GM23248 (cell line): ENCODE measurements around the gene PHB1. TPM values are rescaled to one million over a fixed set of nuclear protein-coding genes. Genes with fewer than 3 reads are reported as not detected.
A peak's percentile ranks its signal among the peaks of the same experiment; 100 is the strongest.

Source experiments
- DNase-seq: peaks from one replicate; pipeline ENCODE4 v3.0.0-alpha.2; 2015
- H2AFZ ChIP-seq: fragments of 200-600 bp; sonication (generic); 2 replicates; pipeline ENCODE4 v1.6.1; 2016; ENCODE audit warnings: antibody characterized with exemption
- H3F3A ChIP-seq: fragments of 200-600 bp; sonication (generic); 2 replicates; pipeline ENCODE4 v1.6.1; 2016; ENCODE audit warnings: mild to moderate bottlenecking, antibody characterized with exemption, mixed run types; ENCODE audit not compliant: insufficient read depth
- H3K27ac ChIP-seq: fragments of 200-600 bp; sonication (generic); 2 replicates; pipeline ENCODE4 v1.5.1; 2016; ENCODE audit warnings: mild to moderate bottlenecking
- H3K27me3 ChIP-seq: fragments of 200-600 bp; sonication (generic); replicated peaks from 2 replicates; pipeline ENCODE4 v1.6.1; 2016; ENCODE audit warnings: mild to moderate bottlenecking; ENCODE audit not compliant: insufficient read depth
- H3K36me3 ChIP-seq: fragments of 200-600 bp; sonication (generic); 2 replicates; pipeline ENCODE4 v1.6.1; 2016; ENCODE audit warnings: low read depth, mild to moderate bottlenecking
- H3K4me1 ChIP-seq: fragments of 200-600 bp; sonication (generic); 2 replicates; pipeline ENCODE4 v1.6.1; 2016; ENCODE audit warnings: mild to moderate bottlenecking; ENCODE audit not compliant: insufficient read depth
- H3K4me2 ChIP-seq: fragments of 200-600 bp; sonication (generic); one replicate; pipeline ENCODE4 v1.6.1; 2016; ENCODE audit warnings: mild to moderate bottlenecking; ENCODE audit not compliant: unreplicated experiment
- H3K4me3 ChIP-seq: fragments of 200-600 bp; sonication (generic); 2 replicates; pipeline ENCODE4 v1.5.1; 2016; ENCODE audit warnings: mild to moderate bottlenecking
- H3K79me2 ChIP-seq: fragments of 200-600 bp; sonication (generic); 2 replicates; pipeline ENCODE4 v1.6.1; 2016; ENCODE audit warnings: mild to moderate bottlenecking; ENCODE audit not compliant: insufficient read depth
- H3K9ac ChIP-seq: fragments of 200-600 bp; sonication (generic); 2 replicates; pipeline ENCODE4 v1.6.1; 2016; ENCODE audit warnings: mild to moderate bottlenecking
- H3K9me2 ChIP-seq: fragments of 200-600 bp; sonication (generic); 2 replicates; pipeline ENCODE4 v1.6.1; 2016; ENCODE audit warnings: mixed run types, mild to moderate bottlenecking, moderate library complexity; ENCODE audit not compliant: insufficient read depth
- H3K9me3 ChIP-seq: fragments of 200-600 bp; sonication (generic); one replicate; pipeline ENCODE4 v1.6.1; 2017; ENCODE audit warnings: low read depth
- H4K20me1 ChIP-seq: fragments of 200-600 bp; sonication (generic); 2 replicates; pipeline ENCODE4 v1.6.0; 2016; ENCODE audit not compliant: insufficient read depth
- EZH2 ChIP-seq: fragments of 200-600 bp; sonication (generic); IDR thresholded peaks from 2 replicates; pipeline ENCODE4 v1.6.1; 2018; ENCODE audit warnings: antibody characterized with exemption, mild to moderate bottlenecking; ENCODE audit not compliant: insufficient read depth, poor library complexity, severe bottlenecking
- EZH2phosphoT487 ChIP-seq: fragments of 200-600 bp; sonication (generic); IDR thresholded peaks from 2 replicates; pipeline ENCODE4 v1.6.1; 2018; ENCODE audit warnings: antibody characterized with exemption, moderate library complexity, mild to moderate bottlenecking, low read depth; ENCODE audit not compliant: insufficient read depth
- WGBS, 2 experiments: methylation state at CpG; one replicate each; pipeline ENCODE4 v1.1.6; 2015 to 2017; ENCODE audit warnings: low lambda C conversion rate in 2 of 2, low coverage in 1 of 2; ENCODE audit errors: missing lambda C conversion rate in 2 of 2; 5-methylcytosine and 5-hydroxymethylcytosine counted together
- in situ Hi-C: fragments of 300-500 bp; cut with MboI; formaldehyde crosslinking; loops from 2 replicates; pipeline ENCODE4 v1.15.0; 2020
- polyA plus RNA-seq: library from polyadenylated mRNA; unstranded; fragments of >200 nt; fragmentation: Nextera tagmentation; extraction: Ambion mirVana; gene quantifications from 2 replicates; pipeline ENCODE4 v1.2.1, GENCODE V29; 2016
- total RNA-seq: library from RNA; depleted of rRNA; stranded (reverse); fragments of >200 nt; shearing (Covaris generic); gene quantifications from 2 replicates; pipeline ENCODE4 v1.2.3, GENCODE V29; 2014

Gene PHB1
- total and polyA plus RNA-seq, 2 experiments from 2014 or later: 107 to 177 TPM

DNA sequence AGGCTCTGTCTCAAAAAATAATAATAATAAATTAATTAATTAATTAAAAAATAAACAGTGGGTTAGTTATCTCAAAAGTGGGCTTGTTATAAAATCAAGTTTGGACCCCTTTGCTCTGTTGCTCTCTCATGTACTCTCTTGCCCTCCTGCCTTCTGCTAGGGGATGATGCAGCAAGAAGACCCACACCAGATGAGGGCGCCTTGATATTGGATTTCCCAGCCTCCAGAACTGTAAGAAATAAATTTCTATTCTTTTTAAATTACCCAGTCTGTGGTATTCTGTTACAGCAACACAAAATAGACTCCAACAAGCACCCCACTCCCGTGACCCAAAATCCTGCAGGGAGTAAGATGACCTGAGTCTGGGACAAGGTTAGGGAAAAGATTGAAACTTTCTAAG, 50.6 kb downstream of the PHB1 start:
- Histone ChIP-seq H3K9me2 (no peaks in the 10 kb centered on the region), H3K36me3 (no peaks in the 10 kb centered on the region), H3F3A (no peaks in the 10 kb centered on the region; the same call in 1 of the 2 replicates), H3K4me3 (no peak overlapping the region), H3K79me2 (peaks cover 22% of the 10 kb centered on the region), H4K20me1 (peaks cover 11% of the 10 kb centered on the region; the same call in 1 of the 2 replicates), H3K4me2 (no peak overlapping the region), H3K27ac (no peak overlapping the region), H3K4me1 (peaks cover 14% of the 10 kb centered on the region), H3K9me3 (no peaks in the 10 kb centered on the region), H2AFZ (no peak overlapping the region), H3K9ac (no peak overlapping the region), H3K27me3 (no peaks in the 10 kb centered on the region)
- TF ChIP-seq EZH2: no peak
- TF ChIP-seq EZH2phosphoT487: no peak
- 95 to 100% methylated on average over 2 of the region's 2 CpGs for WGBS, 2 experiments
- in situ Hi-C loops: no loop called here
- DNase-seq: no peak

DNA sequence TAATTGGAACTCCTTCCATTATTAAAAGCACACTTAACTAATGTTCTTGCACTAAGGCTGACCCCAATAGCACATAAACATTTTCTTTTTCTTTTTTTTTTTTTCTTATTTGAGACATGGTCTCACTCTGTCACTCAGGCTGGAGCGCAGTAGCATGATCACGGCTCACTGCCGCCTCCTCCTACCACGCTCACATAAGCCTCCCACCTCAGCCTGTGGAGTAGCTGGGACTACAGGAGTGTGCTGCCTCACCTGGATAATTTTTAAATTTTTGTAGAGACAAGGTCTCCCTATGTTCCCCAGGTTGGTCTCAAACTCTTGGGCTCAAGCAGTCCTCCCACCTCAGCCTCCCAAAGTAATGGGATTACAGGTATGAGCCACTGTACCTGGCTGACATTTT, 51.4 kb downstream of the PHB1 start:
- 72 to 81% methylated on average over 4 of the region's 4 CpGs for WGBS, 2 experiments
- Histone ChIP-seq H3K27me3 (no peaks in the 10 kb centered on the region), H3K9me3 (no peaks in the 10 kb centered on the region), H3F3A (no peaks in the 10 kb centered on the region; the same call in 1 of the 2 replicates), H3K79me2 (peaks cover 31% of the 10 kb centered on the region), H3K4me1 (peaks cover 22% of the 10 kb centered on the region), H3K27ac (no peak overlapping the region), H3K9ac (no peak overlapping the region), H3K4me2 (no peak overlapping the region), H2AFZ (no peak overlapping the region), H4K20me1 (peaks cover 15% of the 10 kb centered on the region; the same call in 1 of the 2 replicates), H3K4me3 (no peak overlapping the region), H3K9me2 (no peaks in the 10 kb centered on the region), H3K36me3 (no peaks in the 10 kb centered on the region)
- in situ Hi-C loops: no loop called here
- no peak for TF ChIP-seq EZH2phosphoT487
- TF ChIP-seq EZH2: no peak
- no peak for DNase-seq

DNA sequence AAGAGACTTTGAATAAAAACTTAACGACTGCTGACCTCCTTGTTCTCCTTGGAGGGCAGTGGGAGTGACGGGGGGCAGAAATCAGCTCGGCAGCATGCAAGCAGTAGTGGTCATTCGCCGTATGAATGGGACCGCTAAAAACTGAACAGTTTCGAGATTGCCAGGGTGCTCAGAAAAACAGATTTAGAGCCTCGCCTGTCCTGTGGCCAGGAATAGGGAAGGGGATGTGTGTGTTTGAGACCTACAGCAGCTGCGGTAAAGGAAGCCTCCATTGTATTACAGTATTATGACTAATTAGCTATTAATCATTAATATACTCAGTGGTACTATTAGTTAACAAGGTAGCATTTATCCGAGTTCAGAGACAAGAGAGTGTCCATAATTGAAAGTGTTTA, 52.0 kb downstream of the PHB1 start:
- peaks cover 20% of the 10 kb centered on the region for H4K20me1 ChIP-seq
- in situ Hi-C loops: no loop called here
- H3F3A ChIP-seq: no peaks in the 10 kb centered on the region; the same call in 1 of the 2 replicates
- TF ChIP-seq EZH2: no peak
- TF ChIP-seq EZH2phosphoT487: no peak
- H3K4me3 ChIP-seq: peak overlapping the region; percentile 88
- H3K36me3 ChIP-seq: no peaks in the 10 kb centered on the region
- H3K4me2 ChIP-seq: peak overlapping the region; percentile 75
- no peak for DNase-seq
- H3K4me1 ChIP-seq: peaks cover 25% of the 10 kb centered on the region
- peak overlapping the region; percentile 65 for H3K27ac ChIP-seq
- peak overlapping the region; percentile 95 for H3K9ac ChIP-seq
- no peaks in the 10 kb centered on the region for H3K27me3 ChIP-seq
- H2AFZ ChIP-seq: peak overlapping the region; percentile 60
- H3K9me2 ChIP-seq: no peaks in the 10 kb centered on the region
- peaks cover 36% of the 10 kb centered on the region for H3K79me2 ChIP-seq
- 39 to 44% methylated on average over 10 of the region's 10 CpGs for WGBS, 2 experiments
- no peaks in the 10 kb centered on the region for H3K9me3 ChIP-seq

DNA sequence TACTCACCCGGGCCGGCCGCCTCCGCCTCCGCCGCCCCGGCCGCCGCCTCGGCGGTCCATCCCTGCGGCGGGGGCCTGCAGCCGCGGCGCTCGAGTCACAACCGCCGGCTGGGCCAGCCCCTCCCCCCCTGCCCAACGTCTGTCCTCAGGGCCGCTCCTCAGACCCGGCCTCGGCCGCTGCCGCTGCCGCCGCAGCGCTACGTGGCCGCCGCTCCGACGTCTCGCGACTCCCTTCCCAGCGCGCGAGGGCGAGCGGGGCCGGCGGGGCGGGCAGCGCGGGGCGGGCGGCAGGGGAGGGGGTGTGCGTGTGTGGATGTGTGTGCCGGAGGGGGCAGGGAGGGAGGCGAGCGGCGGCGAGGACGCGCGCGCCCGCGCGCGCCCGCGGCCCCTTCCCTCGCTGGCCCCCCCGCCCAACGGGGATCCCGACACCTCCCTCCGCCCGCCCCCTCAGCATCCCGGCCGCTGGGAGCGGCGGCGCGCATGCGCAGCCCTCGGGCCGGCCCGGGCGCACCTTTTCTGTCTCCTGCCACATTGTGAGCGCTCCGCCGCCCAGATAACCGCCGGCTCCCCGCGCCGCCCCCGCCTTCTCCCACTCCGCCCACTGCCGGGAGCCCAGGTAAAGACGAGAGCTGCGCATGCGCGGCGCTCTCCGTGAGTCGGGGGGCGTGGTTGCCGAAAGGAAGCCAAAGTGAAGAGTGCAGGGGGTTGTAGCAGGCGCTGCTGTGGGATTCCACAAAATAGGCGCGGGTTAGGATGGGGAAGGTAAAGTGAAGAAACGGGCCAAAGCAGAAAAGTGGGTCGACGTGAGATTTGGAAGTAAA, 52.6 kb downstream of the PHB1 start, which contains the start of gene ZNF652:
TSS of gene ZNF652 (minus strand) at position 349 of the 821 bp plus-strand sequence. CDS start 44,525 bp downstream, outside the sequence.
- Histone ChIP-seq H3K27me3 (no peaks in the 10 kb centered on the region), H3K79me2 (peaks cover 42% of the 10 kb centered on the region), H3K36me3 (no peaks in the 10 kb centered on the region), H3K4me2 (peak within 1 kb of the TSS; percentile 97), H3K27ac (peak within 1 kb of the TSS; percentile 65), H4K20me1 (peaks cover 23% of the 10 kb centered on the region), H3K9me2 (no peaks in the 10 kb centered on the region), H3K9ac (peak within 1 kb of the TSS; percentile 95), H3K4me1 (peaks cover 25% of the 10 kb centered on the region), H3F3A (no peaks in the 10 kb centered on the region; the same call in 1 of the 2 replicates), H3K4me3 (peak within 1 kb of the TSS; percentile 88), H2AFZ (peak within 1 kb of the TSS; percentile 66), H3K9me3 (no peaks in the 10 kb centered on the region)
- peak; percentile 94 for DNase-seq
- in situ Hi-C loops: no loop called here
- 1% methylated on average over 13 to 64 of the region's 106 CpGs for WGBS, 2 experiments
- TF ChIP-seq EZH2phosphoT487: no peak
- TF ChIP-seq EZH2: no peak
